ENCODE measurements around the gene ZBTB47. TPM values are rescaled to one million over a fixed set of nuclear protein-coding genes. Genes with fewer than 3 reads are reported as not detected.

The ZBTB47 gene
- total RNA-seq, 3 donors from 2014 or later = 18.0 to 61.8 (median 45.2) TPM

GRCh38 chr3:42678447-42678846, 24.9 kb downstream of the ZBTB47 start:
- no peak for TF ChIP-seq POLR2AphosphoS5 (IDR thresholded peaks at IDR 0.05)
- no peak for DNase-seq (ENCODE audit: low spot score in 2 of 2)
- intact Hi-C loops (cut with DNase I; ENCODE audit: low total_unique reads) = no loop called here
- Histone ChIP-seq H3K9me3 (no peaks in the 10 kb centered on the region), H3K4me3 (no peak overlapping the region), H3K27me3 (no peaks in the 10 kb centered on the region), H3K36me3 (no peaks in the 10 kb centered on the region), H3K4me1 (no peaks in the 10 kb centered on the region), H3K27ac (no peak overlapping the region)

GRCh38 chr3:42680271-42680670, 26.8 kb downstream of the ZBTB47 start:
- Histone ChIP-seq H3K4me3 (no peak overlapping the region), H3K27ac (no peak overlapping the region), H3K4me1 (no peaks in the 10 kb centered on the region), H3K9me3 (no peaks in the 10 kb centered on the region), H3K36me3 (no peaks in the 10 kb centered on the region), H3K27me3 (no peaks in the 10 kb centered on the region)
- intact Hi-C loops (cut with DNase I; ENCODE audit: low total_unique reads) = no loop called here
- DNase-seq (ENCODE audit: low spot score in 2 of 2) = no peak
- TF ChIP-seq CTCF (IDR thresholded peaks at IDR 0.05) = no peak

GRCh38 chr3:42680806-42681205, 27.3 kb downstream of the ZBTB47 start:
- TF ChIP-seq POLR2A (IDR thresholded peaks at IDR 0.05) (no peak), CTCF (IDR thresholded peaks at IDR 0.05) (no peak), POLR2AphosphoS5 (IDR thresholded peaks at IDR 0.05) (no peak)
- no peak for DNase-seq (ENCODE audit: low spot score in 2 of 2)
- no peaks in the 10 kb centered on the region for H3K27me3 ChIP-seq
- H3K27ac ChIP-seq = no peak overlapping the region
- H3K36me3 ChIP-seq = no peaks in the 10 kb centered on the region
- H3K4me1 ChIP-seq = no peaks in the 10 kb centered on the region
- no peak overlapping the region for H3K4me3 ChIP-seq
- intact Hi-C loops (cut with DNase I; ENCODE audit: low total_unique reads) = no loop called here
- no peaks in the 10 kb centered on the region for H3K9me3 ChIP-seq

- intact Hi-C loops (cut with DNase I; ENCODE audit: low total_unique reads) = no loop called here
- Histone ChIP-seq H3K27ac (no peak overlapping the region), H3K27me3 (no peaks in the 10 kb centered on the region), H3K36me3 (no peaks in the 10 kb centered on the region), H3K4me3 (no peak overlapping the region), H3K9me3 (no peaks in the 10 kb centered on the region), H3K4me1 (no peaks in the 10 kb centered on the region)
- TF ChIP-seq POLR2AphosphoS5 (IDR thresholded peaks at IDR 0.05) (no peak), POLR2A (IDR thresholded peaks at IDR 0.05) (no peak), CTCF (IDR thresholded peaks at IDR 0.05) (no peak)
- DNase-seq (ENCODE audit: low spot score in 2 of 2) = no peak
Observed at GRCh38 chr3:42681361-42682038, 28.0 kb downstream of the ZBTB47 start.

GRCh38 chr3:42682301-42683070, 29.0 kb downstream of the ZBTB47 start:
- Histone ChIP-seq H3K27me3 (no peaks in the 10 kb centered on the region), H3K36me3 (no peaks in the 10 kb centered on the region), H3K4me3 (no peak overlapping the region), H3K4me1 (no peaks in the 10 kb centered on the region), H3K27ac (no peak overlapping the region), H3K9me3 (no peaks in the 10 kb centered on the region)
- TF ChIP-seq POLR2A (IDR thresholded peaks at IDR 0.05) (no peak), POLR2AphosphoS5 (IDR thresholded peaks at IDR 0.05) (no peak), CTCF (IDR thresholded peaks at IDR 0.05) (no peak)
- DNase-seq (ENCODE audit: low spot score in 2 of 2) = no peak
- intact Hi-C loops (cut with DNase I; ENCODE audit: low total_unique reads) = no loop called here
